ENCODE measurements around the gene RASGRF2. TPM values are rescaled to one million over a fixed set of nuclear protein-coding genes. Genes with fewer than 3 reads are reported as not detected.

The RASGRF2 gene
- total RNA-seq, 2 experiments from 2014 or later = 4.8 to 12.3 TPM

DNA sequence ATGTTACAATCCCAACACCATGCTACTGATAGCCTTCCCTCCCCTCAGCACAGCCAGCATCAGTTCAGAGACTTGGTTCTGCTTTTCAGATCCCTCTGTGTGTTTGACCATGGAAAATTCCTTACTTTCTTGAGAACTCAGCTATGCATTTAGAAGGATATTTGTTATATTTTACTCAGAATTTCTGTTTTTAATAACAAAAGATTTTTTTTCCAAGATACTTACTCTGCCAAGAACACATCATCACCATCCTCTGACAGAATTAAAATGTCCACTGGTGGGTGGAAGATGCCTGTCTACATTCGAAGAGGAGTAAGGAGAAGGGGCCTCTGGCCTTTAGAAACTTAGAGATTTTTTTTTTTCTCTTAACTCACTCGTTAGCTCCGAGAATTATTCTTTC lies 216.9 kb downstream of the RASGRF2 start:
- no peaks in the 10 kb centered on the region for H3K27me3 Mint-ChIP-seq
- CTCF ChIA-PET = interaction anchor here (1.0 to 1.9 kb wide), 3 partner anchors 8 to 69 kb away, joined by 3 to 4 read pairs (median 4); no protein-coding TSS in a partner anchor
- no peaks in the 10 kb centered on the region for H3K9me3 Mint-ChIP-seq (ENCODE audit: low read depth)
- no peak overlapping the region for H3K4me3 Mint-ChIP-seq
- no peaks in the 10 kb centered on the region for H3K36me3 Mint-ChIP-seq
- no peak for DNase-seq
- no peak for ATAC-seq
- no peak overlapping the region for H3K27ac Mint-ChIP-seq
- H3K4me1 Mint-ChIP-seq = peaks cover 10% of the 10 kb centered on the region

DNA sequence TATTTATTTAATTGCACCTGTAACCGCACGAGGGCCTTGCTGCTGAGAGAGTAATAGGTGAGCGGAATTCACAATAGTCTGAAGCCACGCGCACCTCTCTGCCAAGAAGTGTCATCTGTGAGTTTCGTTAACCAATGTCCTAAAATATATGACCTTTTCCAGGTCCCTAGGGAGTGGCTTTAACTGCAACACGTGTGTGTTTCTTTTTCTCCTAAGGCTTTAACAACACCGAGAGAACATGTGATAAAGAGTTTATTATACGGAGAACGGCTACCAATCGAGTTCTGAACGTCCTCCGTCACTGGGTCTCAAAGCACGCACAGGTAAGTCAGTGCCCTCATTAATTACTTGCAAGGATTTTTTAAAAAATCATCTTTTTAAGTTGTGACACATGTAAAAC lies 219.8 kb downstream of the RASGRF2 start:
- CTCF ChIA-PET = no interaction called here
- Mint-ChIP-seq H3K9me3 (ENCODE audit: low read depth) (no peaks in the 10 kb centered on the region), H3K36me3 (no peaks in the 10 kb centered on the region), H3K4me3 (no peak overlapping the region), H3K27me3 (no peaks in the 10 kb centered on the region), H3K4me1 (peaks cover 33% of the 10 kb centered on the region), H3K27ac (no peak overlapping the region)
- ATAC-seq = no peak
- DNase-seq = no peak

GRCh38 chr5:81180780-81181460 lies 220.8 kb downstream of the RASGRF2 start:
- peaks cover 33% of the 10 kb centered on the region for H3K4me1 Mint-ChIP-seq
- no peak for DNase-seq
- no peaks in the 10 kb centered on the region for H3K27me3 Mint-ChIP-seq
- H3K4me3 Mint-ChIP-seq = no peak overlapping the region
- no peak overlapping the region for H3K27ac Mint-ChIP-seq
- CTCF ChIA-PET = interaction anchor here (2.9 kb wide), 1 partner anchor 15 kb away, joined by 10 read pairs; no protein-coding TSS in a partner anchor
- no peaks in the 10 kb centered on the region for H3K9me3 Mint-ChIP-seq (ENCODE audit: low read depth)
- ATAC-seq = no peak
- H3K36me3 Mint-ChIP-seq = no peaks in the 10 kb centered on the region

GRCh38 chr5:81181576-81182316 lies 221.6 kb downstream of the RASGRF2 start:
- DNase-seq = no peak
- Mint-ChIP-seq H3K9me3 (ENCODE audit: low read depth) (no peaks in the 10 kb centered on the region), H3K27ac (no peak overlapping the region), H3K4me1 (peaks cover 29% of the 10 kb centered on the region), H3K36me3 (no peaks in the 10 kb centered on the region), H3K4me3 (no peak overlapping the region), H3K27me3 (no peaks in the 10 kb centered on the region)
- ATAC-seq = no peak
- CTCF ChIA-PET = interaction anchor here (2.9 kb wide), 1 partner anchor 14 kb away, joined by 10 read pairs; no protein-coding TSS in a partner anchor

DNA sequence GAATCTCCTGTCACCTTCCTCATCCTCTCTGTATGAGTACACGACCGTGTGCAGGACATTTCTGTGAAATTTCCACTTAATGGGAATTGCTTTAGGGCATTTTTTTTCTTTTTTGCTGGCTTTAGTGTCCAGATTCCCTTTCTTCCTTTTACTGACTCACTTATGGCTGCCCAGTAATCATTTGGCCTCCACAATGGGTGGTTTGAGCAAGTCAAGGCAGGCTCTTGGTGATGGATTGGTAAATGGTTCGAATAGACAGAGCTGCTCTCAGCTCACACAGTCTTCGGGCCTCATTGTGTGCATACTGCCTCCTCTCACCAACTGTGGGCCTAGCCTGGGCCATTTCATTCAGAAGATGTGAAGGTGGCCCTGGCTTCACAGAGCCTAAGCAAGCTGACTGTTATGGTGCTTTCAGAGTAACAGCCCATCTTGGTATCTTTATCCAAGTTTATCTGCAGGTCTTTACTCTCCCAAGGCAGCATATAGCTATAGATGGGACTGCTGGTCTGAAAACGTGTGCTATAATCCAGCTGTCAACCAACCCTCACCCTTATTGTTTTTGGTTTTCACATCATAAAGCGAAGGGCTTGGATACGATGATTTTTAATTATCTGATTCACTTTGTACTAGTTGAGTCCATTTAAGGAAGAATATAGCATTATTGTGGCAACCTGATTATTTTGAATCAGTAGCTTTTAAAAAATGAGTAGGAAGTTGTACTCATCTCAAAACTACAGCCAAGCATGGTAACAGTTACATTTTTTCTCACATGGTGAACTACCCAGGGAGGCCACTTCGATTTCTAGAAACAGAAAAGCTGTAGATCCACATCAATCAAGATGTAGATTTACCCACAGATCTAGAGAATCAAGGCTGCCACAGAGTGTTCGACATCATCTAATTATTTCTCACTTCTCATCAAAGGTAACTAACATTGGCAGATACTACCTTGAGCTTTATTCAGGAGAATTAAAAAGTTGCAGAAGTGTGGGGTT lies 222.5 kb downstream of the RASGRF2 start:
- Mint-ChIP-seq H3K27ac (peak overlapping the region; percentile 64), H3K27me3 (no peaks in the 10 kb centered on the region), H3K4me3 (no peak overlapping the region), H3K9me3 (ENCODE audit: low read depth) (no peaks in the 10 kb centered on the region), H3K4me1 (peaks cover 29% of the 10 kb centered on the region), H3K36me3 (no peaks in the 10 kb centered on the region)
- CTCF ChIA-PET = interaction anchor here (0.5 to 2.9 kb wide), 8 partner anchors 10 to 554 kb away, joined by 3 to 10 read pairs (median 4); partner anchors contain the start of gene RASGRF2
- DNase-seq = no peak
- ATAC-seq = peak; percentile 70

- H3K27me3 Mint-ChIP-seq = no peaks in the 10 kb centered on the region
- H3K9me3 Mint-ChIP-seq (ENCODE audit: low read depth) = no peaks in the 10 kb centered on the region
- H3K27ac Mint-ChIP-seq = peak overlapping the region; percentile 64
Measured at GRCh38 chr5:81183811-81184748, 223.9 kb downstream of the RASGRF2 start.

DNA sequence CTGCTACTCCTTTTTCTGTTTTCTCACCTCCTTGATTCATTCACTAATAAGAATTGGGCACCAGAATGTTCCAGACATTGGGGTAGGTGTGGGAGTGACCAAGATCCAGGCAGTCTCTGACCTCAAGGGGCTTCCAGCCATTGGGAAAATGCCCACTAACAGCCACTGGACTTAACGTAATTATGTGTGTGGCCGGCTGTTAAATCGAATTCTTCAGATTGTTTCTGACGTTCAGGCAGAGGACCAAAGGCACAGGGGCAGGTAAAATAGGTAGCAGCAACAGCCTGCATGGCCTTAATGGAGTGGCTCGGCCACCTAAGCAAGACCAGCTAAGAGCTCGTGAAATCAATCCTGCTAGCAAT lies 224.6 kb downstream of the RASGRF2 start:
- H3K4me3 Mint-ChIP-seq = no peak overlapping the region
- ATAC-seq (no peak), DNase-seq (no peak)
- peaks cover 47% of the 10 kb centered on the region for H3K4me1 Mint-ChIP-seq
- H3K9me3 Mint-ChIP-seq (ENCODE audit: low read depth) = no peaks in the 10 kb centered on the region
- H3K36me3 Mint-ChIP-seq = no peaks in the 10 kb centered on the region
- CTCF ChIA-PET = interaction anchor here (1.3 to 2.9 kb wide), 2 partner anchors 8 to 10 kb away, joined by 4 to 11 read pairs; no protein-coding TSS in a partner anchor
- H3K27ac Mint-ChIP-seq = no peak overlapping the region
- H3K27me3 Mint-ChIP-seq = no peaks in the 10 kb centered on the region

More at GRCh38 chr5:81183811-81184748, 223.9 kb downstream of the RASGRF2 start:
- H3K4me1 Mint-ChIP-seq = peaks cover 43% of the 10 kb centered on the region
- no peaks in the 10 kb centered on the region for H3K36me3 Mint-ChIP-seq
- CTCF ChIA-PET = interaction anchor here (1.0 to 2.9 kb wide), 5 partner anchors 9 to 512 kb away, joined by 3 to 11 read pairs (median 9); no protein-coding TSS in a partner anchor
- ATAC-seq (no peak), DNase-seq (no peak)
- H3K4me3 Mint-ChIP-seq = no peak overlapping the region

DNA sequence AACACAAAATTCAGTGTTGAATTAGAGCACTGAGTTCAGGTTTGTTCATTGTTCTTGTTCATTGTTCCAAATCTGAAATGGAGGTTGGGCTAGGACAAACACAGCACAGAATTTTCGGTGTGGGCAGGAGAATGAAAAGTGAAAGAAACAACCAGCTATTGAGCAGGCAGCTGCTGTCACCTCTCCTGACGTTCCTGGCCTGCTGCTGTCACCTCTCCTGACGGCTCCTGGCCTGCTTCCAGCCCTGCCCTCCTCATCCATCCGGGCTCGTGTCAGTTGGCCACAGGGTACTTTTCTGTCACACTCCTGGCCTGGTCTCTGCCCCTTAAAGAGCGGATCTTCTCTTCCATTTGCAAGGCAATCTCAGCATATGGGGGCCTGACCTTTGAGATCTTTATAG lies 227.7 kb downstream of the RASGRF2 start:
- H3K27ac Mint-ChIP-seq = peak overlapping the region; percentile 77
- H3K9me3 Mint-ChIP-seq (ENCODE audit: low read depth) = no peaks in the 10 kb centered on the region
- H3K27me3 Mint-ChIP-seq = no peaks in the 10 kb centered on the region
- no peak for DNase-seq
- peak overlapping the region; percentile 44 for H3K4me3 Mint-ChIP-seq
- no peaks in the 10 kb centered on the region for H3K36me3 Mint-ChIP-seq
- CTCF ChIA-PET = interaction anchor here (1.2 kb wide), 1 partner anchor 13 kb away, joined by 3 read pairs; no protein-coding TSS in a partner anchor
- H3K4me1 Mint-ChIP-seq = peaks cover 40% of the 10 kb centered on the region
- ATAC-seq = peak; percentile 54

- no peaks in the 10 kb centered on the region for H3K9me3 Mint-ChIP-seq (ENCODE audit: low read depth)
- peaks cover 33% of the 10 kb centered on the region for H3K4me1 Mint-ChIP-seq
- H3K27ac Mint-ChIP-seq = peak overlapping the region; percentile 62
- no peak overlapping the region for H3K4me3 Mint-ChIP-seq
- CTCF ChIA-PET = interaction anchor here (0.8 to 1.2 kb wide), 2 partner anchors 12 to 111 kb away, joined by 3 read pairs; no protein-coding TSS in a partner anchor
- ATAC-seq (peak; percentile 67), DNase-seq (peak; percentile 53)
- no peaks in the 10 kb centered on the region for H3K27me3 Mint-ChIP-seq
- no peaks in the 10 kb centered on the region for H3K36me3 Mint-ChIP-seq
Measured at GRCh38 chr5:81188962-81189361, 228.8 kb downstream of the RASGRF2 start.

DNA sequence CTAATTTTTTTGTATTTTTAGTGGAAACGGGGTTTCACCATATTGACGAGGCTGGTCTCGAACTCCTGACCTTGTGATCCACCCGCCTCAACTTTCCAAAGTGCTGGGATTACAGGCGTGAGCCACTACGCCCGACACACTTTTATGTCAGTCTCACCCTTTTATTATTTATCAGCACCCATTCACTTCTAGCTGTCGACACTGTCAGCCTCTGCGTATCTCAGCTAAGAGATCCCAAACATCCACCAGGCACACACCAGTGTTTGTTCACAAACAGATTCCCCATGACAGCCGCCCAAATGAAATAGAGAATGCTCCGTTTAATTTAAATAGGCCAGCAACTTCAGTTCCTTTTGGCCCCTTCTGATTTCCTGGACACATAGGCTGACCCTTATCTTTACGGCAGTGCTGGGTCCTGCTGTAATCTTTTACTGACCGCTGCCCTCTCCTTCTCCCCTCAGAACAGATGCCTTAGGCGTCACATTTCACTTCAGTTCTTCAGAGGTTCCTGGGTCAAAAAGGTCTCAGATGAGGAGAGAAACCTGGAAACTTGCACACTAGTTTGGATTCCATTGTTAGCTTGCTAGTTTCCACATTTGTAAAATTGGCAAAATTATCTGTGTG lies 229.8 kb downstream of the RASGRF2 start:
- Mint-ChIP-seq H3K4me3 (no peak overlapping the region), H3K27me3 (no peaks in the 10 kb centered on the region), H3K27ac (no peak overlapping the region), H3K9me3 (ENCODE audit: low read depth) (no peaks in the 10 kb centered on the region), H3K36me3 (no peaks in the 10 kb centered on the region), H3K4me1 (peaks cover 35% of the 10 kb centered on the region)
- ATAC-seq (no peak), DNase-seq (no peak)
- CTCF ChIA-PET = interaction anchor here (0.8 to 1.6 kb wide), 3 partner anchors 25 to 110 kb away, joined by 3 to 7 read pairs (median 3); no protein-coding TSS in a partner anchor

DNA sequence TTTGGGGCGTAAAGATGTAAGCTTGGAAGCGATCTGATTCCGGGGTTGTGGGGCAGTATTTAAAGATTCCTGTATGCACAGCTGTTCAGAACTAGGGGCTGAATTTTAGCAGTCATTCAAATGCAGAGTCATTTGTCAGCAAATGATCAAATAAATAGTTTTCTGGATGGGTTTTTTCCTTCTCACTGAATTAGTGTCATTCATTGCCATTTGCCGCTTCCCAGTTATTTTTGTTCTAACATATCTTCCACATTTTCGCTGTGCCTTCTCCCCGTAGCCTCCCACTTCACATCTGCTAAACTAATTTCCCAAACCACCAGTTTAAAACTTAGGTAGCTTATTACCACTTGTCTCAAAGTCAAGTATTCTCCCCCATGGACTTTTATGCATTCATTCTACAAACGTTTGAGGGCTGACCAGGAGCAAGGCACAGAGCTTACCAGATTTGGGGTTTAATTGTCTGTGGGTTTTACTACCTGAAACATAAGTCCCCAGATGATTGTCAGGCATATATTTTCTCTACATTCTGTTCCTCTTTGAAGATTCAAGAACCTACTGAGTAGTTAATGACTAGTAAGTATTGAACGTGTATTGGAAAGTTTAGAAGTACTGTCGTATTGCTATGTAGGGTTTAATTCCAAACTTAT lies 231.7 kb downstream of the RASGRF2 start:
- Mint-ChIP-seq H3K27me3 (no peaks in the 10 kb centered on the region), H3K4me3 (no peak overlapping the region), H3K9me3 (ENCODE audit: low read depth) (no peaks in the 10 kb centered on the region), H3K36me3 (no peaks in the 10 kb centered on the region), H3K27ac (no peak overlapping the region), H3K4me1 (peaks cover 38% of the 10 kb centered on the region)
- DNase-seq (no peak), ATAC-seq (no peak)
- CTCF ChIA-PET = interaction anchor here (1.6 to 1.7 kb wide), 3 partner anchors 8 to 108 kb away, joined by 5 to 9 read pairs (median 7); no protein-coding TSS in a partner anchor
